Liver (tissue), 9 donors: ENCODE results near the gene PDE6B. TPM values are rescaled to one million over a fixed set of nuclear protein-coding genes. Genes with fewer than 3 reads are reported as not detected.

Experiments
- DNase-seq: peaks from one replicate; pipeline ENCODE4 v3.0.0-alpha.2; 2017; ENCODE audit warnings: low spot score
- H3K27ac ChIP-seq, 2 donors: one replicate each; pipeline ENCODE4 v1.7.0; 2013; ENCODE audit warnings: inconsistent platforms in 2 of 2, low read length in 2 of 2, control low read depth in 1 of 2, low read depth in 1 of 2, mild to moderate bottlenecking in 1 of 2
- H3K27me3 ChIP-seq, 4 donors: one replicate each; pipeline versions ENCODE4 v1.6.1 to v1.7.0; 2013; ENCODE audit warnings: low read length in 3 of 4, inconsistent platforms in 1 of 4, mild to moderate bottlenecking in 1 of 4, moderate library complexity in 1 of 4; ENCODE audit not compliant: control insufficient read depth in 4 of 4, insufficient read depth in 4 of 4
- H3K36me3 ChIP-seq, 4 donors: one replicate each; pipeline versions ENCODE4 v1.6.1 to v1.7.0; 2013; ENCODE audit warnings: low read length in 3 of 4, mild to moderate bottlenecking in 3 of 4, low read depth in 1 of 4, moderate library complexity in 1 of 4; ENCODE audit not compliant: control insufficient read depth in 4 of 4, insufficient read depth in 3 of 4
- H3K4me1 ChIP-seq, 4 donors: one replicate each; pipeline versions ENCODE4 v1.6.1 to v1.7.0; 2013; ENCODE audit warnings: low read length in 3 of 4, mild to moderate bottlenecking in 3 of 4, moderate library complexity in 1 of 4; ENCODE audit not compliant: control insufficient read depth in 4 of 4, insufficient read depth in 4 of 4
- H3K4me3 ChIP-seq, 3 donors: one replicate each; pipeline versions ENCODE4 v1.6.1 to v1.7.0; 2013; ENCODE audit warnings: low read length in 3 of 3, control low read depth in 1 of 3, low read depth in 1 of 3, mild to moderate bottlenecking in 1 of 3
- H3K9ac ChIP-seq, 2 donors: one replicate each; pipeline ENCODE4 v1.7.0; 2013; ENCODE audit warnings: low read length in 2 of 2, mild to moderate bottlenecking in 2 of 2, moderate library complexity in 2 of 2, control low read depth in 1 of 2, low read depth in 1 of 2
- H3K9me3 ChIP-seq, 4 donors: one replicate each; pipeline versions ENCODE4 v1.6.1 to v1.7.0; 2013; ENCODE audit warnings: low read length in 3 of 4; ENCODE audit not compliant: control insufficient read depth in 4 of 4
- ATF3 ChIP-seq: IDR thresholded peaks from 2 replicates; pipeline ENCODE4 v1.6.1; 2016; ENCODE audit warnings: antibody characterized with exemption
- FOXA2 ChIP-seq: IDR thresholded peaks from 2 replicates; pipeline ENCODE4 v1.6.1; 2016; ENCODE audit warnings: antibody characterized with exemption
- GABPA ChIP-seq, 2 donors: IDR thresholded peaks in 1 of 2; conservative IDR thresholded peaks in 1 of 2; 2 replicates each; pipeline ENCODE4 v1.6.1; 2016; ENCODE audit warnings: antibody characterized with exemption in 2 of 2, mild to moderate bottlenecking in 1 of 2, moderate library complexity in 1 of 2
- HNF4G ChIP-seq: IDR thresholded peaks from 2 replicates; pipeline ENCODE4 v1.6.1; 2016; ENCODE audit warnings: antibody characterized with exemption
- JUND ChIP-seq, 2 donors: IDR thresholded peaks; 2 replicates each; pipeline ENCODE4 v1.6.1; 2016; ENCODE audit warnings: antibody characterized with exemption in 2 of 2
- NR2F2 ChIP-seq: IDR thresholded peaks from 2 replicates; pipeline ENCODE4 v1.6.1; 2016; ENCODE audit warnings: antibody characterized with exemption
- RAD21 ChIP-seq, 2 donors: IDR thresholded peaks; 2 replicates each; pipeline ENCODE4 v1.6.1; 2016; ENCODE audit warnings: antibody characterized with exemption in 2 of 2, mild to moderate bottlenecking in 2 of 2
- REST ChIP-seq: IDR thresholded peaks from 2 replicates; pipeline ENCODE4 v1.6.1; 2016; ENCODE audit warnings: antibody characterized with exemption, mild to moderate bottlenecking
- RXRA ChIP-seq, 2 donors: IDR thresholded peaks; 2 replicates each; pipeline ENCODE4 v1.6.1; 2017 to 2018; ENCODE audit warnings: antibody characterized with exemption in 2 of 2, mild to moderate bottlenecking in 1 of 2
- TAF1 ChIP-seq: conservative IDR thresholded peaks from 2 replicates; pipeline ENCODE4 v1.6.1; 2016; ENCODE audit warnings: antibody characterized with exemption, mild to moderate bottlenecking
- YY1 ChIP-seq: IDR thresholded peaks from 2 replicates; pipeline ENCODE4 v1.6.1; 2016; ENCODE audit warnings: antibody characterized with exemption, mild to moderate bottlenecking
- WGBS: extraction: QIAGEN DNeasy Blood & Tissue Kit; methylation state at CpG from one replicate; pipeline ENCODE4 v1.1.7; 2013; 5-methylcytosine and 5-hydroxymethylcytosine counted together
- polyA plus RNA-seq, 2 donors: library from polyadenylated mRNA; stranded (reverse) in 1 of 2; unstranded in 1 of 2; fragments of 200-250 nt in 1 of 2; fragments of >200 nt in 1 of 2; fragmentation: Nextera tagmentation in 1 of 2; extraction: Ambion mirVana in 1 of 2; gene quantifications; one replicate each; pipeline versions ENCODE4 v1.2.1 to v1.2.3, GENCODE V29; 2013 to 2015
- total RNA-seq, 2 donors: library from RNA; depleted of rRNA; stranded (reverse); fragments of >200 nt; gene quantifications; one replicate each; pipeline ENCODE4 v1.2.3, GENCODE V29; 2014
- TF ChIP-seq, protein P1 (sequence below): IDR thresholded peaks from 2 replicates; pipeline ENCODE4 v1.6.1; 2016; ENCODE audit warnings: antibody characterized with exemption
- TF ChIP-seq, protein P2 (sequence below): fragments of 150-350 bp; IDR thresholded peaks from 2 replicates; pipeline ENCODE4 v1.5.1; 2017; ENCODE audit warnings: improper control_type of control experiment, low read depth, low read length; ENCODE audit not compliant: missing input control
- TF ChIP-seq, protein P3 (sequence below): IDR thresholded peaks from 2 replicates; pipeline ENCODE4 v1.6.1; 2016; ENCODE audit warnings: antibody characterized with exemption
- donor health status: healthy.
- donor health status: healthy.
- donor health status: healthy.
- donor health status: healthy.
- donor health status: healthy.

PDE6B gene
- total and polyA plus RNA-seq, 4 donors: 0.28 to 7.3 (median 0.49) TPM

- DNase-seq: no peak
- Histone ChIP-seq H3K27ac (no peak overlapping the region), H3K27me3 (peaks cover 0 to 4% (median 2%) of the 10 kb centered on the region in 4 donors), H3K9ac (no peak overlapping the region), H3K9me3 (peaks cover 0 to 5% (median 1%) of the 10 kb centered on the region in 4 donors), H3K4me3 (no peak overlapping the region), H3K36me3 (no peaks in the 10 kb centered on the region), H3K4me1 (no peaks in the 10 kb centered on the region)
- TF ChIP-seq JUND (IDR thresholded peaks at IDR 0.05) (no peak), REST (no peak), ATF3 (no peak), NR2F2 (no peak), RAD21 (IDR thresholded peaks at IDR 0.05) (no peak), RXRA (IDR thresholded peaks at IDR 0.05) (no peak), FOXA2 (no peak)
- TF ChIP-seq, protein P1, sequence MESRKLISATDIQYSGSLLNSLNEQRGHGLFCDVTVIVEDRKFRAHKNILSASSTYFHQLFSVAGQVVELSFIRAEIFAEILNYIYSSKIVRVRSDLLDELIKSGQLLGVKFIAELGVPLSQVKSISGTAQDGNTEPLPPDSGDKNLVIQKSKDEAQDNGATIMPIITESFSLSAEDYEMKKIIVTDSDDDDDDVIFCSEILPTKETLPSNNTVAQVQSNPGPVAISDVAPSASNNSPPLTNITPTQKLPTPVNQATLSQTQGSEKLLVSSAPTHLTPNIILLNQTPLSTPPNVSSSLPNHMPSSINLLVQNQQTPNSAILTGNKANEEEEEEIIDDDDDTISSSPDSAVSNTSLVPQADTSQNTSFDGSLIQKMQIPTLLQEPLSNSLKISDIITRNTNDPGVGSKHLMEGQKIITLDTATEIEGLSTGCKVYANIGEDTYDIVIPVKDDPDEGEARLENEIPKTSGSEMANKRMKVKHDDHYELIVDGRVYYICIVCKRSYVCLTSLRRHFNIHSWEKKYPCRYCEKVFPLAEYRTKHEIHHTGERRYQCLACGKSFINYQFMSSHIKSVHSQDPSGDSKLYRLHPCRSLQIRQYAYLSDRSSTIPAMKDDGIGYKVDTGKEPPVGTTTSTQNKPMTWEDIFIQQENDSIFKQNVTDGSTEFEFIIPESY: no peak
- TF ChIP-seq, protein P2, sequence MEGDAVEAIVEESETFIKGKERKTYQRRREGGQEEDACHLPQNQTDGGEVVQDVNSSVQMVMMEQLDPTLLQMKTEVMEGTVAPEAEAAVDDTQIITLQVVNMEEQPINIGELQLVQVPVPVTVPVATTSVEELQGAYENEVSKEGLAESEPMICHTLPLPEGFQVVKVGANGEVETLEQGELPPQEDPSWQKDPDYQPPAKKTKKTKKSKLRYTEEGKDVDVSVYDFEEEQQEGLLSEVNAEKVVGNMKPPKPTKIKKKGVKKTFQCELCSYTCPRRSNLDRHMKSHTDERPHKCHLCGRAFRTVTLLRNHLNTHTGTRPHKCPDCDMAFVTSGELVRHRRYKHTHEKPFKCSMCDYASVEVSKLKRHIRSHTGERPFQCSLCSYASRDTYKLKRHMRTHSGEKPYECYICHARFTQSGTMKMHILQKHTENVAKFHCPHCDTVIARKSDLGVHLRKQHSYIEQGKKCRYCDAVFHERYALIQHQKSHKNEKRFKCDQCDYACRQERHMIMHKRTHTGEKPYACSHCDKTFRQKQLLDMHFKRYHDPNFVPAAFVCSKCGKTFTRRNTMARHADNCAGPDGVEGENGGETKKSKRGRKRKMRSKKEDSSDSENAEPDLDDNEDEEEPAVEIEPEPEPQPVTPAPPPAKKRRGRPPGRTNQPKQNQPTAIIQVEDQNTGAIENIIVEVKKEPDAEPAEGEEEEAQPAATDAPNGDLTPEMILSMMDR: no peak
- WGBS: 56% methylated on average over 11 of the region's 11 CpGs
These were observed 24.4 kb upstream of the PDE6B start for GRCh38 chr4:600850-601515.

- H3K27me3 ChIP-seq: peaks cover 0 to 4% (median 2%) of the 10 kb centered on the region in 4 donors
- no peak overlapping the region for H3K27ac ChIP-seq
- no peaks in the 10 kb centered on the region for H3K36me3 ChIP-seq
- 81% methylated on average over 24 of the region's 24 CpGs for WGBS
- H3K9ac ChIP-seq: no peak overlapping the region
- peaks cover 0 to 5% (median 1%) of the 10 kb centered on the region in 4 donors for H3K9me3 ChIP-seq
- no peaks in the 10 kb centered on the region for H3K4me1 ChIP-seq
- no peak overlapping the region for H3K4me3 ChIP-seq
- DNase-seq: no peak
- TF ChIP-seq, protein P1: no peak
- TF ChIP-seq HNF4G: no peak
- TF ChIP-seq YY1: no peak
- TF ChIP-seq, protein P2: no peak
- no peak for TF ChIP-seq TAF1
- TF ChIP-seq RXRA (IDR thresholded peaks at IDR 0.05): no peak
- TF ChIP-seq GABPA (IDR thresholded peaks at IDR 0.05 in 1 of 2, conservative IDR thresholded peaks at IDR 0.05 in 1 of 2): no peak
- TF ChIP-seq, protein P3, sequence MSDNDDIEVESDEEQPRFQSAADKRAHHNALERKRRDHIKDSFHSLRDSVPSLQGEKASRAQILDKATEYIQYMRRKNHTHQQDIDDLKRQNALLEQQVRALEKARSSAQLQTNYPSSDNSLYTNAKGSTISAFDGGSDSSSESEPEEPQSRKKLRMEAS: no peak
These were observed 23.5 kb upstream of the PDE6B start for GRCh38 chr4:601612-602558.
